CD4-positive, alpha-beta T cell treated with Interleukin-21 for 1 hour (primary cell): ENCODE results near the gene DDX24.

Experiments used
- DNase-seq: peaks from one replicate; pipeline ENCODE4 v3.0.0-alpha.2; 2020

DDX24 gene

DNA sequence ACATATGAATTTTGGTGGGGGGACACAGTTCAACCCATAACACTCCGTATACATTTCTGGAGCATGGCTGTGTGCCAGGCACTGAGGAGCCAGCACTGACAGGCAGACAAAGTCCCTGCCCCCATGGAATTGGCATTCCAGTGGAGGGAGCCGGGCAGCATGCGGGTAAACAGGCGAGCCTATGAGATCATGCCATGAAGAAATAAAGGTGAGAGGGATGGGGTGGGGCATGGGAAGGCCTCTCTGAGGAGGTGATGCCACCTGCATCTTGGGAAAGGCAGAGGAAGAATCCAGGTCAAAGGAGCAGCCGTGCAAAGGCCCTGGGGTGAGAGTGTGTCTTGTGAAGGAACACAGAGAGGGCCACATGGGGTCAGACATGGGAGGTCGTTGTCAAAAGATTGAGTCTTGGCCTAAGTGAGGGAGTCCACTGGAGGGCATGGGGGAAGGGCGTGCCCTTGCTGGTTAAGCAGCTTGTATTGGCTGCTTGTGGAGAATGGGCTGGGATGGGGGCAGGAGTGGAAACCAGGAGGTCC lies 51.3 kb downstream of the DDX24 start:
- DNase-seq: no peak

DNA sequence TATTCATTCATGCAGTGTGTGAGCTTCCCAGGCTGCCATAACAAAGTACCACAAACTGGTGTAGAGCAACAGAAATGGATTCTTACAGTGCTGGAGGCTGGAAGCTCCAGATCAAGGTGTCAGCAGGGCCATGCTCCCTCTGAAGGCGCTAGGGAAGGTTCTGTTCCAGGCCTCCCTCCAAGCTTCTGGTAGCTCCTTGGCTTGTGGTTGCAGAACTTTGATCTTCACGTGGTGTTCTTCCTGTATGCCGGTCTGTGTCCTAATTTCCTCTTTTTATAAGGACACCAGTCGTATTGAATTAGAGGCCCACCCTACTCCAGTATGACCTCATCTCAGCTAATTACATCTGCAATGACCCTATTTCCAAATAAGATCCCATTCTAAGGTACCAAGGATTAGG lies 51.7 kb downstream of the DDX24 start:
- DNase-seq: no peak

DNA sequence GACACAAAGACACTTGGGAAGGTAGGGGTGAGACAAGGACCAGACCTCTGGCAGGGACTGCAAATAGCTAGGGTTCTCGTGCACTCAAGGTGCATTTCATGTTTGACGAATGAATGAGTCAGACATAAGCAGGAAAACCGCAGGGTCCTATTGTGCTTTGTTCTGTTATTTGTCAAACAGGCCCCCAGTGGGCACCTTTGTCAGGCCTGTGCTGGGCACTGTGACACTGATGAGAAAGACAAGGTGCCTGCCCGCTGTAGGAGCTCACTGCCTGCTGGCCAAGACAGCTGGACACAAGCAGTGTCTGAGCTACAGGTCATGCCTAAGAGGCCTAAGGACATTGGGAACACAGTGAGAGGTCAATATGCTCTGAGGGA lies 52.6 kb downstream of the DDX24 start:
- no peak for DNase-seq

DNA sequence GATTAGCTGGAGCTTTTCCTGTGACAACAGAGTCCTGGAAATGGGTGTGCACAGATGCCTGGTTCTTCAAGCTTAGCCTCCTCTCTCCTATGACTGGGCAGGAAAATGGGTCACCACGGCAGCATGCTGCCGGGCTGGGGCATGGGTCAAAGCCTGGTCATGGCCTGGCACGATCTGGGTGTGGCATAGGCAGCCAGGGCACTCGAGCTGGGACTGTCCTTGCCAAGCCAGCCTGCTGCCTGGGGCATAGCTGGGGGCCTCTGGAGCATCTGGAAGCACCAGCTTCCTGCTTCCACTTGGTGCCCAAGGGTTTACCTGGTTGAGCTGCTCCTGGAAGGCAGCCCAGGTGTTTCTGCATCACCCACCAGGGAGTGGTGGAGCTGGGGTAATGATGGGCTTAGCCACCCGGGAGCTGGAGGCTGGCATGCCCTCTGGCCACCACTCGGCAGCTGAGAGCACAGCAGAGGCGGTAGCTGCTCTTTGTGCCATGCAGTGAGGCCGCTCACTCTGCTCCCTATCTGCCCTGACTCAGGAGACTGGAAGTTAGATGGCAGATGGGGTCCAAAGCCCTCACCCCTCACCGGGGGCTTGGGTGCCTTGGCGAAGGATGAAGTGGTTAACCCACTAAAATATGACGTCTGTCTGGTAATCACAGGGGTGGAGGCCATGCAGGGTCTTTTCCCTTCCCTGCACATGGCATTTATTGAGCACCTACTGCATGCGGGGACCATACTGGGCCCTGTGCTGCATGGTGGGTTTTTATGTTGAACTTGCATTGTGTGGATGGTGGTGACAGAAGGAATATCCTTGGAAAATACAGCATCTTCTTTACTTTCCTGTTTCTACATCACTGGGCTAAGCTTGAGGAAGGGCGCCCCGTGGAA lies 53.2 kb downstream of the DDX24 start:
- no peak for DNase-seq

DNA sequence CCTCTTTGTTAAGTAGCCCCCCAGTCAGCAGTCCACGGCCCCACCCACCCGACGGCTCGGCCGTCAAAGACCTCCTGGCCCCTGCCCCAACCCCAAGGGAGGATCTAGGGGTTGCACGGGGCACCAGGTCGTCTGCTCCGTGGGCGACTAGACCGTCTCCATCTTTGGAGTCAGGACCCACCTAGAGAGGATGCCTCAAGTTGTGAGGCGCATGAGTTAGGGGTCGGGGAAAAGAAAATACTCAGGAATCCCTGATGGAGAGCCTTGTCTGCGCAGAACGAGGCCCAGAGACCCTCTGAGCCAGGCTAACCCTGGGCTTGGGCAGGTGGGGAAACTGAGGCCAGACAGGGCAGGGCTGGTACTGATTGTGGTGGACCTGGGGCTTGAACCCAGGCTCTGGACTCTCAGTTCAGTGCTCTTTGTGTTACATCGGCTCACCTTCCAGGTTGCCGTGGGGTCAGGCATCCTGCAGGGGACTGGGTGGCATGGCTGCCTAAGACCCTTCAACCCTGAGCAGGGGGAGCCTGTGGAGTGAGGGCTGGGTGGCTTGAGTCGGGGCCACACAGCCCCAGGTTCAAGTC lies 54.0 kb downstream of the DDX24 start:
- DNase-seq: no peak

DNA sequence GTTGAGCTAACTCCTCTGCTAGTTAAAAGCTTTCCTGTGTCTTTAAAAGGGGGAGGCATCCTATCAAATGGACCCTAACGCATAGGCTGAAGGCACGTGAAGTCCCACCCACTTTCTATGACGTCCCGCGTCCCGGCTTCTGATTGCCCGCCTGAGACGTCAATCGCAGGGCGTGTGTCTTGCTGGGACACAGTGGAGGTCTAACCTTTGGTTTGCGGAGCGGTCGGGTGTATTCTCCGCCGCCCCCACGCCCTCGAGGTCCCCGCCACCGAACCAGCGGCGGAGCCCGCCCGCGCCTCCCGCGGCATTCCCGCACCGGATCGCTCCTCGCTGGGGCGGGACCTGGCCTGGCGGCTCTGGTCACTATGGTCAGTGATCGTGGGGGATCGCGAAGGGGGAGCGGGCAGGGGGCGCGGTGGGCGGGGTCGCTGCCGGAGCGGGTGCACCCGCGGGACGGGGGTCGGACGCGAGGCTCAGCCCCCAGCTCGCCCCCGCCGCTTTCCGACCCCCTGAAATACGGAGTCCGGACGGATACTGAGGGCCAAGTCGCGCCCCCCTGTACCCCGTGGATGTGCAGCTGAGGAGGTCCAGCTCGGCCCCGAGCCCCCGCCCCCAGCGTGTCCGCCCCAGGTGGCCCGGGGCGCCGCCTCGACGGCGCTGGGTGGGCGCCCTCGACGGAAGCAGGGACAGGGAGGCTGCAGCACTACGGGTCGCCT lies 54.7 kb downstream of the DDX24 start, which contains the start of gene OTUB2:
OTUB2 (plus strand) TSS at position 168 of the 716 bp plus-strand sequence; CDS start at position 366, 198 bp downstream.
- peak; percentile 98 for DNase-seq

DNA sequence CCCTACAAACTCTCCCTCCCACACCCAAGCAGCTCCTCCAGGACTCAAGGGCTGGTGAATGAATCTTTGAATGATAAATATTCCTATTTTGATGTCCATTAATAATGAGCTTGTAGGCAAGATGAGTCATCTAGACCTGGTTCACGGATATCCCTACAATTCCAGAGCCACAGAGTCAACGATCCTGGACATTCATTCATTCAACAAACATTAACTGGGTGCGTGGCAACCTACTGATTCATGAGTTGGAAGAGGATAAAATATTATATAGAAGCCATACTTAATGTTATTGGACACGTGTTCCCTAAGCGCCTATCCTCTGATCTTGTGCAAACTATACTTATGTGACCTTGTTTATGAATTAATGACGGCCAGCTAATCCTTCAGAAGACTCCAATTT lies 55.3 kb downstream of the DDX24 start:
- no peak for DNase-seq

DNA sequence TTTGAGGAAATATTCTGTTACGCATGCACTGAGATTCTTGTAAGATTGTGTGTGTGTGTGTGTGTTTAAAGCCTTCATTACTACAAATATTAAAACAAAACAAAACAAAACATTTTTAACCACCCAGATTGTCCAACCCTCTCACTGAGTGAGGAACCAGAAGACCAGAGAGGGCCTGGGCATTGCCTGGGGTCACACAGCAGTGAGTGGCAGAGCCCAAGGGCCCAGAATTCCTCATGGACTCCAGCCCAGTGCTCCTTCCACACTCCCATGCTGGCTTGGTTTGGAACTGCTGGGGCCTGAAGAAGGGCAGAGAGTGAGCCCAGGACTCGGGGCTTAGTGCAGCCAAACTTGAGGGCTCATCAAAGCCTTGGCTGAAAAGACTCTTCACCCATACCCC lies 56.5 kb downstream of the DDX24 start:
- no peak for DNase-seq

DNA sequence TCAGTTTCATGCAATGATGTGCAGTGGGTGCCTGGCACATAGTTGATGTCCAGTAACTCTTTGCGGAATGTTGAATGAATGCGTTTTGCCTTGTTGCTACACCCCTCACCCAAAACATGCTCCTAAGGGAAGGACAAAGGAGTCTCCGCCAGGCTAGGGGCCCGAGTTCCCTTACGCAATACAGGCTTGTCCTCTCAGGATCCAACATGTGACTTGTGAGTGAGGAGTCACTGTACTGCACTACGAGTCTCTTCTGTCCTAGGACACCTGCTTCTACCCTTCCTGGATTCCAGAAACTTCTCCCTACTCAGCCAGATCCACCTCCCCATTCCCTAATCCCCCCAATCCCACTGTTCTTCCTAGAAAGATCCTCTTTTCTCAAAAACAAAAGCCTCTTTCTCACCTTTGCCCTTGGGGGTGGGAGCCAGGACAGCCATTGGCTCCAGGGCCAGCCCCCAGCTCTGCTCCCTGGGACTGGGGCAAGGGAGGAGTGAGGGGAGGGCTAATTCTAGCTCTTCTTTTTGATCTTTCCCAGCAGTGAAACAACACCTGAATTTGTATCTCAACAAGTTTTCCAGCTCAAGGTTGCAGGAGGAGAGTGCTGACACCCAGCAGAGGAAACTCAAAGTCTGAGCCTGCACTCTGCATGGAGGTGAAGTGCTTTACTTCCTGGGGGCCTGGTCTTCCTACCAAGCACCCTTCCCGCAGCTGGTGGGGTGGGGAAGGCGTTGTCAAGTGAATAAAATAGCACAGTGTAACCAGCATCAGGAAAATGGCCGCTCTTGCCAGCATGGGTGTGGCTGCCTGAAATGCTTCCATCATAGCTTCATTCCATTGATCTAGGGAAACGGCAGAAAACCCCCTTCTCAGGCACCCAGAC lies 58.2 kb downstream of the DDX24 start:
- DNase-seq: no peak

DNA sequence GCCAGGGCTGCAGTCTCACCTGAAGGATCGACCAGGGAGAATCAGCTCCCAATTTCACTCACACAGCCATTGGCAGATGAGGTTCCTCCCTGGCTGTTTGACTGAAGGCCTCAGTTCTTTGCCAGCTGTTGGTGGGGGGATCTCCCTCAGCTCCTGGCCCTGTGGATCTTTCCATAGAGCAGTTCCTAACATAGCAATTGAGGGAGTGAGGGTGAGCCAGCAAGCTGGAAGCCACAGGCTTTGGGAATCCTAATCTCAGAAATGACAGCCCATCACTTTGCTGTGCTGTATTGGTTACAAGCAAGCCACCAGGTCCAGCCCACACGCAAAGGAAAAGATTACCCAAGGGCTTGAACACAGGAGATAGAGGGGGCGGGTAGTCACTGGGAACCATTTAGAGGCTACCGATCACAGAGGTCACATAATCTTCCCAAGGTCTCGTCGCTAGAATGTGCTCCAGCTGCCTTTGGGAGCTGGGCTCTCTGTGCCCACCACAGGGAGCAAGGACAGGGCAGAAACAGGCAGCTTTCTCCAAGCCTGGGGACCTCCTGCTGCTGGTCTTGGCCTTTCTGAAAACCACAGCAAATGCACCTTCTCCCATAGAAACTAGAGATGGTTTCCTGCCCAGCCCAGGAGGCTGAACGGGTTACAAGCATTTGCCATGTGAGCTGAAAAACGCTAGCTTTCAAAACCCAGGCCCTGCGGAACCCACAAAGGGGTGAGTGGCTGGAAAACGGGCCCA lies 59.4 kb downstream of the DDX24 start:
- no peak for DNase-seq

DNA sequence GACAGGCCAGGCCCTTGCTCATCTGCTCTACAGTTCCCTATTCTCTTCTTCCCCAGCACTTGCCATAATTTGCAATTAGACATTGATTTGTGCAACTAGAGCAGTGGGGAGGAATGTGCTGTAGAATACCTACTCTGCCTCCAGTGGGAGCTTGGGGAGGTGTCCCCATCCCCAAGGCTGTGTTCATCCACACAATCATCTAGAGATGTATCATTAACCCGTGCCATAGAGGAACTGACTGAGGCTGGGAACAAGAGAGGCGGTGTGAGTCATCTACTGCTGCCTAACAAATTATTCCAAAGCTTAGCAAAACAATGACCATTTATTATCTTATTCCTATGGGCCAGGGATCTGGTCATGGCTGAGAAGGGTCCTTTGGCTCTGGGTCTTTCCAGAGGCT lies 60.0 kb downstream of the DDX24 start:
- no peak for DNase-seq

DNA sequence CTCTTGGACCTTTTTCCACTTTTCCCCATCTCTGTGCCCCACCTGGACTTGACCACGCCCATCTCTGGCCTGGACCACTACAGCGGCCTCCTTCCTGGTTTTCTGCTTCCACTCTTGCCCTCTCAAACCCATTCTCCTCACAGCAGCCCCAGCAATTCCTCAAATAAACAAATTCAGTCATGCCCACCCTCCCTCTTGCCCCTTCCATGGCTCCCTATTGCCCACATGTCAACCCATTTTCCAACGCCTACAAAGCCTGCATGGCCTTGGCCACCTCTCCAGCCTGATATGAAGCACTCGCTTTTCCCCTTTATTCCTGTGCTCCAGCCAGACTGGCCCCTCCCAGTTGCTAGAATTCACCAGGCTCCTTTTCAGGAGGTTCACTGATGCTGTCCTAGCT lies 60.7 kb downstream of the DDX24 start:
- no peak for DNase-seq

DNA sequence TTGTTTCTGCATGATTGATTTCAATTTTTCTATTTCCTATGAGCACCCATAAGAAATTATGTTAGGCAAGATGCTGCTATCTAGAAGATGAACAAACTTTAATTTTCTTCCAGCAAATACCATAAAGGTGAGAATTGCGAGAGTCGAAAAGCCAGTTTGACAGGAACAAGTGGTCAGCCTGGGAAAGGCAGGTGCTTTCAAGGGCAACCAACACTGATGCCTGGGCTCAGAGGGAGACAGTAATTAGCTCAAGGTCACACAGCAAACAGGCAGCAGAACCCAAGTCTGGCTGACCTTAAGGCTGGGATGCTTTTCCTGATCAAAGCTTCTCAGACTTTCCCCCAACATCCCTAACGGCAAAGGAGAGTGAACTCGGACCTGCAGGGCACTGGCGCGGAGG lies 61.7 kb downstream of the DDX24 start:
- no peak for DNase-seq

DNA sequence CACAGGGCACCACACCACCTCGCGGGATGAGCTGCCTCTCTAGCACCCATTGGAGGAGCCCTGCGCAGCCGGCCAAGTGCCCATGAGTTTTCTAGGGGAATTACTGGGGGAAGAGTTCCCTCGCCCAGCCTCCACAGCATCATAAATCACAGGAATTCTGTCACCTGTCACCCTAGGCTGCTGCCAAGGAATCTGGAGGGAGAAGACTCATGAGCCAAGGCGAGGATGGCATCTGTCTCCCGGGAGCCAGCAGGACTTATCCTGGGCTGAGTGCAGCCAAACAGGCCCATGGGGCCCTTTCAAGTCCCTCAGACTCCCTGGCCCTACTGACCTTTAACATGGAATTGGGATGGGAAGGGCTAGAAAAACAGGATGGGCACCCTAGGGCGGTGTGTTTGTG lies 62.7 kb downstream of the DDX24 start:
- DNase-seq: no peak

DNA sequence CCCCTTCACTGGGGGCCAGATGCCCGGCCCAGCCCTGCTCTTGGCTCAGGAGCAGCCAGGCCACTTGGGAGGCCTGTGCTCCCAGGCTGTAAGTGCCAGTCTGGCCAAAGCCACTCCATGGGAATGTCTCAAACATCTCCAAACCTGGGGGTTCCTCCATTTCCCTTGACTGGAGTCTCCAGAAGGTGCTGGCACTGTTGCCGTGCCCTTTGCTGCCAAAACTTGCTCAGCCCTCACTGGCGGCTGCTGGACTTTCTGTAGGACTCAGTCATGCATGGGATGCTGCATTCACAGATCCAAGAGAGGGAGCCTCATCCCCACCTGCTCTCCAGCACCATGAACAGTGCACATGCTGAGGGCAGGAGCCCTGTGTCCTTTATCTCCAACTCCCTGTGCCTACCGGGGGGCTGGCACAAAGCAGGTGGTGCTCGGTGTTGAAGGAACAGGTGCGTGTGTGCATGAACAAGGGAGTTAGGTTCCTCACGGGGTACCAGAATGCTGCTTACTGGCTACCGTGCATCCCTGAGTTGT lies 64.5 kb downstream of the DDX24 start:
- DNase-seq: no peak

DNA sequence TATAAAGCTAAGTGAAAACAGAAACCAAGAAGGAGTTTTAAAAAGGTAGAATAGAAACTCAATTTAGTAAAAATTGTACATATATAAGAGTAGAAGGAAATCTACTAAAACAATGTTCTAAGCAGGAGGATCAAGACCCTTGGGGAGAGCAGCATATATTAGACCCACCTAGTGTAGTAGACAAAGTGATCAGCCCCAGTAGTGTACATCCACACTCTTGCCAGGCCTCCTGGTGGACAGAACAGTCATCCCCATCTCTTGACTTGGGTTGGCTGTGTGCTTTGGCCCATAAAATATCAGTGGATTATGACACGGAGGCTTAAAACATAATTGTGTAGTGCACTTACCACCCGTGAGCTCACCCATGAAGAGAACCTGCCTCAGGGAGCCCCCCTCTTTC lies 65.8 kb downstream of the DDX24 start:
- no peak for DNase-seq

DNA sequence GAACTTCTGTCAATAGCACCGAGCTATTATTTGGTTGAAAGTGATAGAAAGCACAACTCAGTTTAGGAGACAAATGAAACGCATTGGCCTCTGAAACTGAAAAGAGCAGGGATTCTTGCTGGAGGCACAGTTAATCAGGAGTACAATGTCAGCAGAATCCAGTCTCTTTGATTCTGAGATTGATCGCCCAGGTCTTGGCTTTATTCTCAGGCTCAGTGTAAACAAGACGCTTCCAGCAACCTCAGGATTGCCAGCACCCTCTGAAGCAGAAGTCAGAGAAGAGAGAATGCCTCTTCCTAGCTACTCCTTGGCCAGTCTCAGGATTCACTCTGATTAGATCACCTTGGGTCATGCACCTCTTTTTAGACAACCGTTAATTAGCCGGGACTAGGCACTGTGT lies 66.6 kb downstream of the DDX24 start:
- no peak for DNase-seq

DNA sequence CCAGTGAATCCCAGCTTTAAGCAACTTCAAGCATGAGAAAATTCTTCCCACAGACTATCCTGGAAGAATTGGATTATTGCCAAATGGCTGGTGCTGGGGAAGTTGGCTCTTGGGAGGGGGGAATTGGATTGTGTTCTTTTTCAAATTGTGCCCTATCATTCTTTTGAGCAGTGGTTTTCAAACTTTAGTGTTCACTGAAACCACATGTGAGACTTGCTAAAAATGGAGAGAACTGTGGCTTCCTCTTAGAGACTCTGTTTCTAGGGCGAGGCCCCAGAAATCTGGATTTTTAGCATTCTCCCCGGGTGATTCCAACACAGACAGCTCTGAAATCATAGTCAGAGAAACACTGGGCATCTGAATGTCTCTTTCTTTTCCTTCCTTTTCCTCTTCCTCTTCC lies 69.2 kb downstream of the DDX24 start:
- peak; percentile 51 for DNase-seq

DNA sequence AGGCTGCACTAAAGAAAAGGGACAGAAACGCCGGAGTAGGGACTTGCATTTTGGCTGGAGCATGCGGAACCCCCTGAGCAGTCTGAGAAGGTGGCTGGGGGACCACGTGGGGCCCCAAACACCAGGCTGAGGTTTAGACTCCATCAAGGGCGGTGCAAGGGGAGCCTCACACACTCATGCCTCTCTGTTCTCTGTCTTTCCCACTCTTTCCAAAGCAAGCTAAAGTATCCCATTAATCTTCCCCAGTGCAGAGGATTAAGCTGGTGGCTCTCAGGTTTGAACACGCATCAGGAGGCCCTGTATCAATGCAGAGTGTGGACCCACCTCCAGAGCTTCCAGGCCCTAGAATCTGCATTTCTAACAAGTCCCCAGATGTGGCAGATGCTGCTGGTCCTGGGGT lies 70.4 kb downstream of the DDX24 start:
- DNase-seq: no peak

DNA sequence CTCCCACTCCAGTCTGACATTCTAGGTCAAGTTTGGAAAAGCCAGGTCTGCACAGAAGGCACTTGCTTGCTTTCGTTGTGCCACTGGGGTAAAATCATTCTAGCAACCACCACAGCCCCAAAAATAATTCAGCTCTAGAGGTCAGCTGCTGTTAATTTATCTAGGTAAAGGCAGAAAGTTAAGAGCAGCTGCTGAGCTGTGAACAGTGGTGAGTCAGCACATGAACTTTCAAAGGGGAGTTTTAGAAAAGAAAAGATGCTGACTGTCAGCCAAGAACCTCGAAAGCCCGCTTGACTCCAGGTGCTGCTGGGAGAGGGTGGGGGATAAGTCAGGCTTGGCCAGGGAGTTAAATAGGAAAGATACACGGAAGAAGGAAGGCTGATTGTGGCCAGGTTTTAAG lies 71.2 kb downstream of the DDX24 start:
- no peak for DNase-seq

DNA sequence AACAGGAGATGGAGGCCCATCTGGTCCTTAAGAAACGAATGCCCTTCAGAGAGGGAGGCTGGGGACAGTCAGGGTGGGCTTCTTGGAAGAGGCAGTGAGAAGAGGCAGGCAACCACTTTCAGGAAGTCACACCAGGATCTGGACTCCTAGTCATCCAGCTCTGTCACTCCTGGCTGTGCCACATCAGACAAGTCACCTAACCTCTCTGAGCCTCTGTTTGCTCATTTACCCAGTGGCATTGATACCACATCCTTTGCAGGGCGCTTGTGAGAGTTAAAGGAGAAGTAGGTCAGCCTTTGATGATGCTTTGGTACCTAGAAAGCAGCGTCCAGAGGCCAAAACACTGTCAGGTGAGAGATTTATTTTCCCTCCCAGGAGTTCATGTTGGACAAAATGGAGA lies 72.8 kb downstream of the DDX24 start:
- peak; percentile 13 for DNase-seq
